NCI-H128 (cell line): ENCODE data around the gene CCSER2.
"Not testable (repeated sequence)": the region's sequence is repeated elsewhere in the genome, so short reads cannot be mapped to it uniquely, and the experiment has no call there.

ENCODE experiments used
- DNase-seq: peaks from one replicate; lab custom pipeline; 2025; ENCODE audit not compliant: unreplicated experiment; lab: John Stamatoyannopoulos, UW

The CCSER2 gene

DNA sequence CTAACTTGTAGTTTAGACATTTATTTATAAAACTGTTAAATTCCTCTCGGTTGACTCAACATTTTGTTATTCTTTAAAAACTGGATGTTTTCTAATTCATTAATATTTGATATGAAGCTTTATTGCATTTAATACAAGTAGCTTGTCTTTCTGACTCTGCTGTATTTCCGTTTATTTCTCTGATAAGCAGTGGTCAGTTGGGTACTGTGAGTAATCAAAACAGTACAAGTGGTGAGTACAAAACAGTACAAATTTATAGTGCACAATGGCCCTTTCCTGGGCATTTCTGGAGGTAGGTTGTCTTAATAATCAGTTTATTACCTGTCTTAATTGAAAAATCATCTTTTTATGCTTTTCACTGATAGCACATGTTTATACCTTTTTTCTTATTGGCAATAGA is 182.7 kb downstream of the CCSER2 start:
- no peak for DNase-seq

DNA sequence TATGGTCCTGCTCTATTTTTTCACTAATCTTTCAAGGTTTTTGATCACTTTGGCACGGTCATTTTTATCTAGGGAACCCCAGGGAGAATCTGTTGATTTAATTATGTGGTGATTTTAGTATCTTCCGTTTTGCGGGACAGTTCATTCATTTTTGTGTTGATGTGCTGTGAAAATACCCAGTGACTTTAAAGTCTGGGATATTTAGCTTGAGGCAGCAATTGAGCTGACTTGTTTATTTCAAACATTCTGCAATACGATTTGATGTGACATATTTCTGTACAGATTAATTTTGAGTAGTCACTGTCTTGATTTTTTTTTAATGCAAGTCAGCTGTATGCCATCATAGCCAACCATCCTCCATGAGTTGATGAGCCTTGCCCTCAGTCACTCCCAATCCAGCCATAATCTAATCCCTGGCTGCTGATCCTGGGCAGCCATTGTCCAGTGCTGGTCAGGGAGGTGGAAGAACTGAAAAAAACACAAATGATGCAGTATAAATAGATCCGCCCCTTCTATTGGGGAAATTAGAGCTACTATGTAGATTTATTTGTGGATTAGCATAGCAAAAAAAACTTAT is 183.4 kb downstream of the CCSER2 start:
- DNase-seq, result no peak

DNA sequence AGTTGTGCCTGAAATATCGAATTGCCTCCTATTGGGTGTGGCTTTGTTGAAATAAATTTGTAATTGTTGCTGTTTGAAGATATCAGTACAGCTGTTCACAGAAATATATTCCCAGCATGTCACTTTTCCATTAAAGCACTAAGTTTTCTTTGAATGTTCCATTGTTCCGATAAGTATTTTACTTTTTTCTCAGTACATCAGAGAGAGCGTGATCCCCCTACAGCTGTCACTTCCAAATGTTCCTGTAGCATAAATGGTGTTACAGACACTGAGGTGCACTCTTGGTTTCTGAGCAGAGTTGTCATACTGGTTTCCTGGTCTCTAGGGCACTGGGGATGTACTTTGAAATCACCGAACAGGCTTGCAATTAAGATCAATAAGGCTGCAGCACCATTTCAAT is 189.2 kb downstream of the CCSER2 start:
- no peak for DNase-seq

DNA sequence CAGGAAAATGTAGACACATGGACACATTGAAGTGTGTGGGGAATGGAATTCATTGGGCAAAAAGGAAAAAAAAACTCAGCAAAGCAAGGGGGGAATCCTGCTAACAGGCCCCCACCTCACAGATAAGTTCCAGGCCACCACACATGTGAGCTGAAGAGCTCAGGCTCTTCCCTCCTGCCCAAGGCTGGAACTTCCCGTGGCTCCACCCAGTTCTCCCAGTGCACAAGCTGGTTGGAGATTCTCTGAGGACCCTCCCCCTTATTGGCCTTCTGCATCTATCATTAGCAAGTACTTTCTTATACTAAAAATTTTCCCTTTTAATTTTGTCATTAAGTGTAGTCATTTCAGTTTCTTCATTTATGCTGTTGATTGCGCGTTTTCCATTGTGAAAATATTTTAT is 190.8 kb downstream of the CCSER2 start:
- no peak for DNase-seq

DNA sequence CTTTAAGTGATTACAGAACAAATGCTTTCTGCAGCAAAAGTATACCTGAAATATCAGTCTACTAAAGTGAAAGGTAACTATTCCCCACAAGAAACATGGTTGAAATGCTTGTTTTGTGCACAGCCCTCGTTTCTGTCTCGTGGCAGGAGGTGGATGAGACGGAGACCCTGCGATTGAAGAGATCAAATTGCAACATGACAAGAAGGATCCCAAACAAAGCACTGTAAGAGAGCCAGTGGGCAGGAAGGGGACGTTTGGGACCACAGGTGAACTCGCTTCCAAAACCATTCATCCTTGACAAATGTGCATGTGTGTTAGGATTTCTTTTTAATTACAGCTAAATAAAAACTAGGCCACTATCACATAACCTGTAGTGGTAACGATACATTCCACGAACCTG is 192.6 kb downstream of the CCSER2 start:
- DNase-seq, result no peak

DNA sequence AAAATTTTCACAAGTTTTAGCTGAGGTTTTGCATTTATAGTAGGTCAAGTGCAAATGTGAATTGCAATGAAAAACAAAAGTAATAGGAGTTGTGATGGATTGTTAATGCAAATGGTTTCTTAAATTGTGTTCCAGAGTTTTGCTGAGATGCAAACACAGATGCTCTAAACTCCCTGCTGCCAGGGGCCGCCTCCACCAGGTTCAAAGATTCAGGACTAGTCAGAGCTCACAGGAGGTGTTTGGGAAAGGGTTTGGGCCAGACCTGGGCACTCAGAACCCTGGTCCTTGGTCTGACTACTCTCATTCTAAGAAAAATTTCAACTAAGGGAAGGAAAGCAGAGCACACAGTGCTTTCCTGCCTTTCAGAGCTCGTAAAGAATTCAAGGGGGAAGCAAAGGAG is 193.1 kb downstream of the CCSER2 start:
- no peak for DNase-seq

DNA sequence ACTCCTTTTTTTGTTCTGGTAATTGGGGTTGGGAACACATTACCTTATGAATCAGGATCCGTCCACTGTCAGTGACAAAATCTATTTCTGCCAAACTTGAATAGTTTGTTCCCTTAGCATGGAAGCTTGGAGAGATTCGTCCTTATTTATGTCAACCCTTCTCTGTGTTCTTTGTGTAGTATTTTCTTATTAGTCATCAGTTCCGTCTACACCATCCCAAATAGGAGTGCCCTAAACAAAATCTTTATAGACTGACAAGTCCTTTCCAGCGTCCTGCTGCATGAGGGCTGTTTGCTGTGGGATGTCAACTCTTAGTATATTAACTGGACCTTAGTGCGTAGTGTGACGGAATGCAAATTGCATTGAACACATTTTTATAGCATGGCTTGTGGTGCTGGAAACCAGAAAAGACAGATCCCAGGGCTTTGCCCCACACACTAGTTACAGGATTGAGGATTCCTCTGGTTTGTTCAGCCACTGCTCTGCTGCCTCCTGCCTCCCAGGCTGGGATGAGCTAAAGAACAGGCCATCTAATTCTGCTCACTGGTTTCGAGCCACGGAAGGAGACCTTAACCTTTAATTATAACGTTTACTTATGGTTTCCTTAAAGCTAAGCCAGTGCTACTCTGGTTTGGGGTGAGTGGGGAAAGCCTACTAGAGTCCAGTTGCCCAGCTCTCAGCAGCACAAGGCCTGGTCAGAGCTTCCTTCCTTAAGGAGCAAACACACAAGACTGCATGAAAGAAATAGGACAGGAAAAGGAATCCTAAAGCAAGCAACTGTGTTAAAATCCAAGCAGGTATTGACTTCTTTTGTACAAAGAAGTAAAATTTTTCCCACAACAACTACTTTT is 194.4 kb downstream of the CCSER2 start:
- DNase-seq, result no peak

DNA sequence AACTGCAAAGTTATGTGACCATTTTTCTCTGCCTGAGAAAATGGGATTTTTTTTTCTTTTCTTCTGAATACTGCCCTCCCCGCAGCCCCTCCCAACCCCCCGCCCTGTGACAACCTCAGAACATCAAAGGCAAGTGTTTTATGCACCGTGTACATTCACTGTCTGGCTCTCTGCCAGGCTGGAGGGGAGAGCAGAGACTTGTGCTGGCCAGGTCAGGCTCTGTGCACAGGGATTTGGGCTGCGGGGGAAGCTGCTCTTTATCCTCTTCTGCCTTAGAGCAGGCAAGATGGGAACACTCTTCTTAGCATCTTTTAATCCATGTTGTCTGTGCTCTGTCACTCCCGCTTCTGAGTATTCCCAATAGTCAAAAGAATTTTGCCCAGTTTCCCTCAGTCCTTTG is 195.1 kb downstream of the CCSER2 start:
- no peak for DNase-seq

DNA sequence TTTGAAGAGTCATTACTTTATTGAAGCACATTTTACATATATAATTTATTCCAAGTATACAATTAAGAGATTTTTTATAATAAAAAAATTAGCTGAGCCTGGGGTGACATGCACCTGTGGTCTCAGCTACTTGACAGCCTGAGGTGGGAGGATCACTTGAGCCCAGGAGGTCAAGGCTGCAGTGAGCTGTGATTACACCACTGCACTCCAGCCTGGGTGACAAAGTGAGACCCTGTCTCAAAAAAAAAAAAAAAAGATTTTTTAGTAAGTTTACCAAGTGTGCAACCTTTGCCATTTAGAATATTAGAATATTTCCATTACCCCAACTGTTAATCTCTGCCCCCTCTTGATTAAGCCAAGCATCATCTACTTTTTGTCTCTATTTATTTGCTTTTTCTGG is 196.0 kb downstream of the CCSER2 start:
- no peak for DNase-seq

DNA sequence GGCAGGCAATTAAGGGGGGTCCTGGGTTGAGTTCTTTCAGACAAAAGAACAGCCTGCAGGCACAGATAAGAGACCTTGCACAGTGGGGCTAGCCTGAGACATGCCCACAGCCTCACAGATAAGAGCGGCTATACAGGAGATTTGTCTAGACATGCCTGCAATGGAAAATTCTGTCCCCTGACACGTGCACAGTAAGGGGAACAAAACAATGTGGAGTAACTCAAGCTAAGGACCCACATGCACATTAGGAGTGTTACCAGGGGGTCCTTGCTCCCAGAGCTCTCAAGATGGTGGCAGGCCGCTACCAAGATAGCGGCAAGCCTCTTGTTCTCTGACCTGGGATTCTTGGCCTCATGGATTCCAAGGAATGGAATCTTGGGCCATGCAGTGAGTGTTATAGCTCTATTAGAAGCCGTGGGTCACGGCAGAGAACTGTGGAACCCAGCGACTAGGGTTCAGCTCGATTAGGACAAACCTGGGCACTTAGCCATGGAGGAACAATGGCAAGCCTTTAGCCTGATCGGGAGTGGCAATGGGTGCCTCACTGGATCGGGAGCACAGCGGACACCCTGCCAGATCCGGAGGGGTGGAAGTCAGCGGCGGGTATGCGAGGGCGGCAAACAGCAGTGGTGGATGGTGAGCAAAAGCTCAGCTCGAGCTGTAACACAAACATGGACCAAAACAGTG is 196.9 kb downstream of the CCSER2 start:
- DNase-seq, result no peak

DNA sequence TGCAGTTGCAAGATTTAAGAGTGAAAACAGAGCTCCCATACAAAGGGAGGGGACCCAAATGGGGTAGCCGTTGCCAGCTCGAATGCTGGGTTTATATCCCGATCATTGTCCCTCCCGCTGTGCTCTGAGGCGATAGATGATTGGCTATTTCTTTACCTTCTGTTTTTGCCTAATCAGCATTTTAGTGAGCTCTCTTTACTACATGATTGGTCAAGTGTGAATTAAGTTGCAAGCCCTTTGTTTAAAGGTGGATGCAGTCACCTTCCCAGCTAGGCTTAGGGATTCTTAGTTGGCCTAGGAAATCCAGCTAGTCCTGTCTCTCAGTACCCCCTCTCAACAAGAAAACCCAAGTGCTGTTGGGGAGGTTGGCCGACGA is 197.4 kb downstream of the CCSER2 start:
- DNase-seq, result not testable (repeated sequence)

DNA sequence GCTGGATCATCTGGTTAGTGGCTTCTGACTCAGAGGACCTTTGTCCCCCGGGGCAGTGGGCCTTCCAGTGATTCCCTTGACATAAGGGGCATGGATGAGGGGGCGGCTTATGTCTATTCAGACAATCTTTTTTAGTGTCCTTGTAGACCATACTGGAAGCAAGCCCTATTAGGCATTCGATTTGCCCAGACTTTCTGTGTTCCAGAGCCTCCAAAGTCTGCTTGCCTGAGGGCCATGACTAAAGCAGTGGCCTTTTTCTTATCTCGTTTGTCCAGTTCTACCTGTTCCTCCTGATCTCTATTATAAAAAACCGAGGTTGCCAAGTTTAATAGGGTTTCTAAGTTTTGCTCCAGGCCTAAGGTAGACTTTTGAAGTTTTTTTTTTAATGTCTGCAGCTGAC is 199.0 kb downstream of the CCSER2 start:
- DNase-seq, result not testable (repeated sequence)

DNA sequence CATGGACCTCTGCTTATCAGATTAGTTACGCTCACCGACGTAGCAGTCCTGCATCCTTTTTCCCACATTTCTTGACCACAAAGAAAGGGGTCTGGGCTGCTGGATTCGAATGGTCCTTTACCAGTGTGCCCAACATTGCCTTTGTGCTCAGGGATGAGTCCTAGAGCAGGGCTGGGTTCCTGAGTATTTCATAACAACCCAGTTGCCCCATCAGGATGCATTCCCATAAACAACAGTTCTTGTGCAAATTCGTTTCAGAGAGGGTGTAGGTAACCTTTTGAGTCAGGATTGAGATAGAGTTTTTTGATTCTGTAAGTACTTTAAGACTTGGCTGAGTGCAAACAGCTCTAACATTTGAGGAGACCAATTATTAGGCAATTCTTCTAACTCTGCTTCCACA is 200.1 kb downstream of the CCSER2 start:
- not testable (repeated sequence) for DNase-seq

DNA sequence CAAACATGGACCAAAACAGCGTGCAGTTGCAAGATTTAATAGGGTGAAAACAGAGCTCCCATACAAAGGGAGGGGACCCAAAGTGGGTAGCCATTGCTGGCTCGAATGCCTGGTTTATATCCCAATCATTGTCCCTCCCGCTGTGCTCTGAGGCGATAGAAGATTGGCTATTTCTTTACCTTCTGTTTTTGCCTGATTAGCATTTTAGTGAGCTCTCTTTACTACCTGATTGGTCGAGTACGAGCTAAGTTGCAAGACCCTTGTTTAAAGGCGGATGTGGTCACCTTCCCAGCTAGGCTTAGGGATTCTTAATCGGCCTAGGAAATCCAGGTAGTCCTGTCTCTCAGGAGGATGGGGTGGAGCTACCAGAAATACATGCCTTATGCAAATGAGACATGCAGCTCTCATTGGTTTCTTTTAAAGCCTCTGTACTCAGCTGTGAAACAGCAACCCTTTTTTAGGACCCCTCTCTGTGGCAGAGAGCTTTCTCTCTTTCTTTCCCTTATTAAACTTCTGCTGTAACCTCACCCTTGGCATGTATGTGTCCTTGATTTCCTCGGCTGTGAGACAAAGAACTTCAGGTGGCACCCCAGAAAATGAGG is 202.4 kb downstream of the CCSER2 start:
- DNase-seq, result no peak

DNA sequence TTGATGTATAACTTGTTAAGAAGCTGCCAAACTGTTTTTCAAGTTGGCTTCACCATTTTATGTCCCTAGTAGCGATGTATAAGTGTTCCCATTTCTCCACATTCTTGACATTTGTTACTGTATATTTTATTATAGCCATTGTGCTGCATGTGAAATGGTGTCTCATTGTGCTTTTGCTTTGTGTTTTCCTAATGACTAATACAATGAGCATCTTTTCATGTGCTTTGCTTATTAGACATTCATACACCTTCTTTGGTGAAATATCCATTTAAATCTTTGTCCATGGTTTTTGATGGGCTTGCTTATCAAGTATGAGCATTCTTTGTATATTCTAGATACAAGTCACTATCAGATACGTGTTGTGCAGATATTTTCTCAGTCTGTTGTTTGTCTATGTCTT is 203.0 kb downstream of the CCSER2 start:
- no peak for DNase-seq

DNA sequence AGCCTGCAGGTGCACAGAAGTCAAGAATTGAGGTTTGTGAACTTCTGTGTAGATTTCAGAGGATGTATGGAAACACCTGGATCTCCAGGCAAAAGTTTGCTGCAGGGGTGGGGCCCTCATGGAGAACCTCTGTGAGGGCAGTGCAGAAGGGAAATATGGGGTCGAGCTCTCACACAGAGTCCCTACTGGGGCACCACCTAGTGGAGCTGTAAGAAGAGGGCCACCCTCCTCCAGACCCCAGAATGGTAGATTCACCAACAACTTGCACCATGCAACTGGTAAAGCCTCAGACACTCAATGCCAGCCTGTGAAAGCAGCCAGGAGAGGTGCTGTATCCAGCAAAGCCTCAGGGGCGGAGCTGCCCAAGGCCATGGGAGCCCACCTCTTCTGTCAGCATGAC is 205.8 kb downstream of the CCSER2 start:
- no peak for DNase-seq

DNA sequence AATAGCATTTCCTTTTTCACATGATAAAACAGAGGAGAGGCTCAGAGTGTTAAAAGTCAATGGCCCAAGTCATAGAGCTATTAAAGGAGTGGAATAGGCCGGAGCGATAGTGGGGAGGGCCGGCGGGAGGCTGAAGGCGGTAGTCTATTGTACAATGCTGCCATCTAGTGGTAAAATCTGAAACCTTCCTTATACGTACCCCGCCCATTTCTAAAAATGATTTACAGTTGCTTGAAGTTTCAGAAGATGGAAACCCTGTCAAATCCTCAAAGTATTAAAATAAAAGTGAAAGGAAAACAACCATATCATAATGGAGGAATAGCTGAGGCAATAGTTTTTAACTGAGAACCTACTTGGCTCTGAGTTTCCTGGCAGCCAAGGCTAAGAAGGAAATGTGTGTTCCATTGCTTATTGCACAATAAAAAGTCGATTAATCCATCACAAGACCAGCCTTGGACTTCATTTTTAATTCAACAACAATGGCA is 209.1 kb downstream of the CCSER2 start:
- no peak for DNase-seq

DNA sequence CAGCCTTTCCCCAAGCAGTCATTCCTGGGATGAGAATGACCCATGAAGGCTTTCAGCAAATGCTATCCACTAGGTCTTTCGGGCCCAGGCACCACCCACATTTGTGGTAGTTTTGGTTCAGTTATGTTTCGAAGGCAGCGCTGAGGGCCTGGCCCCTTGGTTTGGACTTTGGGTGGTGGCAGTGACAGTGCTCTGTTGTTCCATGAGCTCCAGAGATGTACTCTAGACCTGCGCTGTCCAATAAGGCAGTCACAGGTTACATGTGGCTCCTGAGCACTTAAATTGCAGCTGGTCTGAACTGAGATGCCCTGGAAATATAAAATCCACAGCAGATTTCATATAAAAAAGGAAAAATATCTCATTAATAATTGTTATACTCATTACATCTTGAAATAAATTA is 209.6 kb downstream of the CCSER2 start:
- DNase-seq, result no peak

DNA sequence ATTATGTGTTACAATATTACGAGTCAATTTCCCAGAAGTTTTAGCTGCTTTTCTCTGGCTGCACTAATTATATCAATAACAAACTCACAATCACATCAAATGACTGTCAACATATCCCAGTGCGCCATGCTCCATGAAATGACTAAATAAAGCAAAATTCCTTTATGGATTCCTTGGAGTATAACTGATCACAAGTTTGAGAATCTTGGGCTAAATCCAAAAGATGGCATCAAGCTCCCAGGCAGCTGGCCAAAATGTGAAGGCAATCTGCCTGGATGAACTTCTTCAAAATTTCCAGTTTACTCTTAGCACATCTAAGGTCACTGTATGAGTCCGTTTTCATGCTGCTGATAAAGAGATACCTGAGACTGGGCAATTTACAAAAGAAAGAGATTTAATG is 210.8 kb downstream of the CCSER2 start:
- no peak for DNase-seq

DNA sequence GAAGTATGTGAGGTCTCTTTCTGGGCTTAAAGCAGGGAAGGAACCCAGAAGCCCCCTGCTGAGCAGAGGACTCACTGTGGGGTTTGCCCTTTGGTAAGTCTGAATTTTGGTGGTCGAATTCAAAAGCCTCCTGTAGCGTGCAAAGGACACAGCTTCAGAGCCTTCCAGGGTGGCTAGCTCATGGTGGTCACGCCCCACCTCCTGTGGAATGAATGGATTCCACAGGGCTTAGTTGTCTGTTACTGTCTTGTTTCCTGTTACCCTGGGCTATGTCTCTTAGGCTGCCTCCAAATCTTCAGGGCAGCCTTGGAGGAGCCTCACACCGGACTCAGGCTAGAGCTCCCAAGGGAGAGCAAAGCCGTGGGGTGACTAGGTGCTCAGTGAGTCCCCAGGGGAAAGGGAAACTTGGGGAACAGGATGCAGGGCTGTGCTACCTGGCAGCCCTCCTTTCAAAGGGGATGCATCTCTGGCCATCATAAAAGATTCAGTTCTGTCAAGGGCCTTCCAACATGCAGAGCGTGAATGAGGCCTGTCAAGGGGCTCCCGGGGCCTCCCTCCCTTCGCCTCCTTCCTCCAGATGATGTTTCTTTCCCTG is 211.7 kb downstream of the CCSER2 start:
- DNase-seq, result no peak

DNA sequence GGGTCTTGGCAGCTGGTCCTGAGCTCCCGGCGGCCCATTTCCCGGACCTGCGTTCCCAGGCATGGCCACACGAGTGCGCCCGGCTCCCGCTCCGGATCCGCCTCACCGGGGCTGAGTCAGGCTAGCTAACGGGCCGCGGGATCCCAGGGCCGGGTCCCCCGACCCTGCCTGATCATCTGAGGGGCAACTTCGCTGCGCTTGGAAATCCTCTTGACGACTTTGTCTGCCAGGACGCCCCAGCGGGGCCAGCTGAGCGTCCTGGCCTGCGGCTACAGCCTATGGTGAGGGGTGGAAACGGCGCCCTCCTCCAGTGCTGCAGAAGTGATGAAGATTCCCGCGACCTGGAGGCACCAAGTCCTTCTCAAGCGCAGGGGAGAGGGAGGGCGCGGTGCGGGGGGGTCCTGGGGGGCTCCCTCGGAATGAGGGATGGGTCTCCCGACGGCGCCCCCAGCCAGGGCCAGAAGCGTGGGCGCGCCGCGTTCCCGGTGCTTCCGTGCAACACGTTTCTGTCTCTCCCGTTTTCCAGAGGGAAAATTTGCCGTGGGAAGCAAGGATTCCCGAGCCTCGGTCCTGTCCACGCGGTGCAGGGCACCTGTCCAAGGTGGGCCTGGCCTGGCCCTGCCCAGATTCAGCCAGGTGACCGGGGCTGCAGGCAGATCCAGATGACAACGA is 212.4 kb downstream of the CCSER2 start:
- peak; percentile 5 for DNase-seq
